MM.1S (cell line): ENCODE results near the gene PHF21B.

ENCODE experiments used
- DNase-seq: peaks from one replicate; pipeline ENCODE4 v3.0.0-alpha.2; 2015
- H2AFZ ChIP-seq: fragments of 300-600 bp; sonication (generic); 2 replicates; pipeline ENCODE4 v1.6.0; 2016; ENCODE audit warnings: antibody characterized with exemption, low read length
- H3F3A ChIP-seq: fragments of 300-600 bp; sonication (generic); 2 replicates; pipeline ENCODE4 v1.6.1; 2016; ENCODE audit warnings: mild to moderate bottlenecking, antibody characterized with exemption, low read length, moderate library complexity, mixed read lengths; ENCODE audit not compliant: insufficient read depth
- H3K27ac ChIP-seq: fragments of 300-600 bp; sonication (generic); 2 replicates; pipeline ENCODE4 v1.5.1; 2016; ENCODE audit warnings: mild to moderate bottlenecking, low read length
- H3K27me3 ChIP-seq: fragments of 300-600 bp; sonication (generic); replicated peaks from 2 replicates; pipeline ENCODE4 v1.6.0; 2016; ENCODE audit warnings: low read length; ENCODE audit not compliant: insufficient read depth
- H3K36me3 ChIP-seq: fragments of 300-600 bp; sonication (generic); replicated peaks from 2 replicates; pipeline ENCODE4 v1.6.1; 2016; ENCODE audit warnings: mild to moderate bottlenecking, low read length, mixed read lengths; ENCODE audit not compliant: insufficient read depth
- H3K4me1 ChIP-seq: fragments of 300-600 bp; sonication (generic); 2 replicates; pipeline ENCODE4 v1.6.1; 2016; ENCODE audit warnings: low read length, mixed read lengths
- H3K4me2 ChIP-seq: fragments of 300-600 bp; sonication (generic); 2 replicates; pipeline ENCODE4 v1.6.0; 2016; ENCODE audit warnings: low read depth, low read length
- H3K4me3 ChIP-seq: fragments of 300-600 bp; sonication (generic); 2 replicates; pipeline ENCODE4 v1.5.1; 2016; ENCODE audit warnings: low read length, mixed read lengths
- H3K79me2 ChIP-seq: fragments of 300-600 bp; sonication (generic); 2 replicates; pipeline ENCODE4 v1.6.1; 2016; ENCODE audit warnings: mixed run types, low read length, mixed read lengths
- H3K9ac ChIP-seq: fragments of 300-600 bp; sonication (generic); 2 replicates; pipeline ENCODE4 v1.6.1; 2016; ENCODE audit warnings: low read length, mixed read lengths
- H3K9me2 ChIP-seq: fragments of 300-600 bp; sonication (generic); replicated peaks from 2 replicates; pipeline ENCODE4 v1.6.1; 2016; ENCODE audit warnings: mild to moderate bottlenecking, low read length, mixed read lengths; ENCODE audit not compliant: insufficient read depth
- H3K9me3 ChIP-seq: fragments of 300-600 bp; sonication (generic); replicated peaks from 2 replicates; pipeline ENCODE4 v1.6.1; 2016; ENCODE audit warnings: mild to moderate bottlenecking, low read length, mixed read lengths; ENCODE audit not compliant: insufficient read depth
- H4K20me1 ChIP-seq: fragments of 300-600 bp; sonication (generic); 2 replicates; pipeline ENCODE4 v1.6.1; 2016; ENCODE audit warnings: mild to moderate bottlenecking, low read length, moderate library complexity, mixed read lengths; ENCODE audit not compliant: insufficient read depth
- CTCF ChIP-seq: fragments of 300-600 bp; sonication (generic); IDR thresholded peaks from 2 replicates; pipeline ENCODE4 v1.5.1; 2016; ENCODE audit warnings: antibody characterized with exemption, low read length, mixed read lengths
- EZH2 ChIP-seq: fragments of 300-600 bp; sonication (generic); optimal IDR thresholded peaks from 2 replicates; pipeline ENCODE3; 2017; ENCODE audit warnings: low read depth, mild to moderate bottlenecking, antibody characterized with exemption, low read length, mixed read lengths
- EZH2phosphoT487 ChIP-seq: fragments of 300-600 bp; sonication (generic); IDR thresholded peaks from 2 replicates; pipeline ENCODE4 v1.6.1; 2018; ENCODE audit warnings: antibody characterized with exemption, low read length

PHF21B gene

DNA sequence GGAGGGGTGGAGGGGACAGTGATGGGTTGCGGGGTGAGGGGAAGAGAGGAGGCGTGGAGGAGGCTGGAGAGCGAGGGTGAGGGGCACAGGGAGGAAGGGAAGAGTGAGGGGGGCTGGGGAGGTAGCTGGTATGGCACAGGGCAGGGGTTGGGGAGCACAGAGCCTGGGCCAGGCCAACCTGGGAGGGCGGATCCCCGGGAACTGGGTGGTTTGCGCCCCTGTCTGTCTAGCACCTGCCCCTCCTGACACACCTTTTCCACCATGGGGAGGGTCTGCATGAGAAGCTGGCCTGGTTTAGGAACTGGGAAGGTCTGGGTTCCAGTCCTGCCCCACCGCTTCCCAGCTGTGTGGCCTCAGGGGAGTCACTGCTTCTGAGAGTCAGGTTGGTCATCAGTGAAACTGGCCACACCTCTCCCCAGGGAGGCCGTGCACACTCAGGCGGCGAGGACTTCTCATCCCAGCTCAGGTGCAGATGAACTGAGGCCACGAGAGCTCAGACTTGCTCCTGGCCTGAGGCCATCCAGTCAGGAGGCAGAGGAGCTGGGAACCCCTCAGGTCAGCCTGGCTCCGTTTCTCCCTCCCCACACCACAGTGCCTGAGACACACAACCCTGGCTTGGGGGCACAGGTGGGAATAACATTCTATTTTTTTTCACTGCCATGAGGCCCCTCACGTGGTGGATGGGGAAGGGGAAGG is 95.6 kb downstream of the PHF21B start:
- peaks cover 91% of the 10 kb centered on the region for H3K27me3 ChIP-seq
- DNase-seq, result no peak
- no peak overlapping the region for H3K27ac ChIP-seq
- no peak for TF ChIP-seq CTCF
- no peak for TF ChIP-seq EZH2phosphoT487
- no peak for TF ChIP-seq EZH2
- H4K20me1 ChIP-seq, result no peaks in the 10 kb centered on the region
- no peaks in the 10 kb centered on the region for H3K79me2 ChIP-seq
- H3K36me3 ChIP-seq, result no peaks in the 10 kb centered on the region
- no peak overlapping the region for H3K4me2 ChIP-seq
- H3K4me1 ChIP-seq, result no peaks in the 10 kb centered on the region
- H3K9me3 ChIP-seq, result no peaks in the 10 kb centered on the region
- H3K9ac ChIP-seq, result no peak overlapping the region
- no peaks in the 10 kb centered on the region for H3F3A ChIP-seq
- H2AFZ ChIP-seq, result no peak overlapping the region
- no peak overlapping the region for H3K4me3 ChIP-seq
- no peaks in the 10 kb centered on the region for H3K9me2 ChIP-seq

- no peak for DNase-seq
- no peak for TF ChIP-seq EZH2
- TF ChIP-seq CTCF, result no peak
- no peak for TF ChIP-seq EZH2phosphoT487
- H3K4me2 ChIP-seq, result no peak overlapping the region
- H3K9me2 ChIP-seq, result no peaks in the 10 kb centered on the region
- H3K4me3 ChIP-seq, result no peak overlapping the region
- no peaks in the 10 kb centered on the region for H3F3A ChIP-seq
- no peak overlapping the region for H3K27ac ChIP-seq
- no peaks in the 10 kb centered on the region for H3K9me3 ChIP-seq
- H2AFZ ChIP-seq, result no peak overlapping the region
- no peaks in the 10 kb centered on the region for H3K36me3 ChIP-seq
- H4K20me1 ChIP-seq, result no peaks in the 10 kb centered on the region
- H3K27me3 ChIP-seq, result peaks cover 91% of the 10 kb centered on the region
- H3K79me2 ChIP-seq, result no peaks in the 10 kb centered on the region
- H3K4me1 ChIP-seq, result no peaks in the 10 kb centered on the region
- H3K9ac ChIP-seq, result no peak overlapping the region
Observed at GRCh38 chr22:44913198-44913983, 96.4 kb downstream of the PHF21B start.

DNA sequence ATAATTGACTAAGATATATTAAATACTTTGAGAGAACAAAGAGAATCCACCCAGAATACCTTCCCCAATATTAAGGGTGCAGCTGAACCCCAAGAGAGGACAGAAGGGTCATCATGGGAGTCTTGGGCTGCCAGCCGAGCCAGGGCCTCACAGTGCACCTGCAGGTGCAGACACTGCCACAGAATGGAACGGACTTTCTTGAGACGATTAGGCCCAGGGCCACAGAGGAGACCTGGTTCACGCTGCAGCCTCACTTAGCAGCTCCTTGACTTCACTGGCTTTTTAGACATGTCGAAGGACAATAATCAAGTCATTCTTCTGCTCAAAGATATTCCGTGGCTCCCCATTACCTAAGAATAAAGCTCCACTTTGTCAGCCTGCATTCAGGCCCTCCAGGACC is 100.6 kb downstream of the PHF21B start:
- Histone ChIP-seq H3K9me2 (no peaks in the 10 kb centered on the region), H3K9ac (no peak overlapping the region), H2AFZ (no peak overlapping the region), H3K9me3 (no peaks in the 10 kb centered on the region), H3K4me1 (no peaks in the 10 kb centered on the region), H3K4me2 (no peak overlapping the region), H4K20me1 (no peaks in the 10 kb centered on the region), H3K27me3 (peaks cover 88% of the 10 kb centered on the region), H3K27ac (no peak overlapping the region), H3F3A (no peaks in the 10 kb centered on the region), H3K4me3 (no peak overlapping the region), H3K36me3 (no peaks in the 10 kb centered on the region), H3K79me2 (no peaks in the 10 kb centered on the region)
- DNase-seq, result no peak
- no peak for TF ChIP-seq EZH2
- TF ChIP-seq CTCF, result no peak
- no peak for TF ChIP-seq EZH2phosphoT487
